GM23338 (cell line): ENCODE measurements around the gene PNPLA5. TPM values are rescaled to one million over a fixed set of nuclear protein-coding genes. Genes with fewer than 3 reads are reported as not detected.

ENCODE experiments used
- ATAC-seq: fragments of 200-7000 bp; cut with Tn5 transposase; 3 replicates; pipeline ENCODE4 v1.9.1; 2020
- DNase-seq: peaks from one replicate; pipeline ENCODE4 v3.0.0-alpha.2; 2015; ENCODE audit warnings: low spot score
- H2AFZ ChIP-seq: fragments of 200-600 bp; sonication (generic); 2 replicates; pipeline ENCODE4 v1.8.0; 2016; ENCODE audit warnings: antibody characterized with exemption, mild to moderate bottlenecking, moderate library complexity
- H3F3A ChIP-seq: fragments of 200-600 bp; sonication (generic); replicated peaks from 2 replicates; pipeline ENCODE4 v1.8.0; 2017; ENCODE audit warnings: antibody characterized with exemption, mixed run types, low read depth
- H3K27ac ChIP-seq: fragments of 200-600 bp; sonication (generic); 2 replicates; pipeline ENCODE4 v1.6.1; 2016; ENCODE audit warnings: low read depth
- H3K27me3 ChIP-seq: fragments of 200-600 bp; sonication (generic); 2 replicates; pipeline ENCODE4 v1.8.0; 2016; ENCODE audit warnings: mild to moderate bottlenecking, mixed run types, moderate library complexity; ENCODE audit not compliant: insufficient read depth
- H3K36me3 ChIP-seq: fragments of 200-600 bp; sonication (generic); 2 replicates; pipeline ENCODE4 v1.8.0; 2016; ENCODE audit warnings: mild to moderate bottlenecking; ENCODE audit not compliant: insufficient read depth
- H3K4me1 ChIP-seq: fragments of 200-600 bp; sonication (generic); 2 replicates; pipeline ENCODE4 v1.8.0; 2016; ENCODE audit warnings: mild to moderate bottlenecking, moderate library complexity; ENCODE audit not compliant: insufficient read depth
- H3K4me2 ChIP-seq: fragments of 200-600 bp; sonication (generic); 2 replicates; pipeline ENCODE4 v1.7.1; 2017; ENCODE audit warnings: mixed run types
- H3K4me3 ChIP-seq: fragments of 200-600 bp; sonication (generic); 2 replicates; pipeline ENCODE4 v1.6.1; 2016; ENCODE audit warnings: mixed run types
- H3K79me2 ChIP-seq: fragments of 200-600 bp; sonication (generic); replicated peaks from 2 replicates; pipeline ENCODE4 v1.8.0; 2017; ENCODE audit warnings: mild to moderate bottlenecking; ENCODE audit not compliant: insufficient read depth
- H3K9me2 ChIP-seq: fragments of 200-600 bp; sonication (generic); 2 replicates; pipeline ENCODE4 v1.8.0; 2017; ENCODE audit not compliant: insufficient read depth
- H4K20me1 ChIP-seq: fragments of 200-600 bp; sonication (generic); replicated peaks from 2 replicates; pipeline ENCODE4 v1.8.0; 2017; ENCODE audit warnings: mild to moderate bottlenecking; ENCODE audit not compliant: insufficient read depth
- H3K27ac Mint-ChIP-seq: 2 replicates; pipeline ENCODE4 v1.8.0; 2020; ENCODE audit warnings: inconsistent platforms, mild to moderate bottlenecking, moderate library complexity, mixed read lengths
- H3K27me3 Mint-ChIP-seq: 3 replicates; pipeline ENCODE4 v1.8.0; 2022; ENCODE audit warnings: low read depth, mild to moderate bottlenecking, moderate library complexity, mixed read lengths, inconsistent platforms; ENCODE audit not compliant: insufficient read depth, poor library complexity
- H3K36me3 Mint-ChIP-seq: 3 replicates; pipeline ENCODE4 v1.8.0; 2021; ENCODE audit warnings: low read depth, mild to moderate bottlenecking, inconsistent platforms, moderate library complexity, mixed read lengths
- H3K4me1 Mint-ChIP-seq: 3 replicates; pipeline ENCODE4 v1.8.0; 2020; ENCODE audit warnings: mild to moderate bottlenecking, inconsistent platforms, mixed read lengths
- H3K4me3 Mint-ChIP-seq: 3 replicates; pipeline ENCODE4 v1.8.0; 2021; ENCODE audit warnings: moderate library complexity, mild to moderate bottlenecking, inconsistent platforms, mixed read lengths
- H3K9me3 Mint-ChIP-seq: 3 replicates; pipeline ENCODE4 v1.8.0; 2020; ENCODE audit warnings: moderate library complexity, mild to moderate bottlenecking, inconsistent platforms, mixed read lengths
- EZH2phosphoT487 ChIP-seq: fragments of 200-600 bp; sonication (generic); IDR thresholded peaks from one replicate; pipeline ENCODE4 v1.8.1; 2018; ENCODE audit warnings: antibody characterized with exemption; ENCODE audit not compliant: unreplicated experiment
- JUNB ChIP-seq: IDR thresholded peaks from one replicate; pipeline ENCODE4 v1.6.1; 2016; ENCODE audit warnings: antibody characterized with exemption; ENCODE audit not compliant: unreplicated experiment
- NANOG ChIP-seq: IDR thresholded peaks from 2 replicates; pipeline ENCODE4 v1.6.1; 2016; ENCODE audit warnings: antibody characterized with exemption, borderline replicate concordance
- POLR2AphosphoS5 ChIP-seq: IDR thresholded peaks from 2 replicates; pipeline ENCODE4 v1.6.1; 2016; ENCODE audit warnings: antibody characterized with exemption, low read depth
- STAT1 ChIP-seq: IDR thresholded peaks from one replicate; pipeline ENCODE4 v1.6.1; 2016; ENCODE audit warnings: antibody characterized with exemption; ENCODE audit not compliant: unreplicated experiment
- ZNF114 ChIP-seq: fragments of 250-450 bp; sonication (Bioruptor Pico); IDR thresholded peaks from 2 replicates; pipeline ENCODE4 v1.5.0; 2020; ENCODE audit warnings: mild to moderate bottlenecking, moderate library complexity
- polyA plus RNA-seq: library from polyadenylated mRNA; unstranded; fragments of >200 nt; fragmentation: Nextera tagmentation; extraction: Ambion mirVana; gene quantifications from 2 replicates; pipeline ENCODE4 v1.2.1, GENCODE V29; 2016
- total RNA-seq: library from RNA; depleted of rRNA; stranded (reverse); fragments of >200 nt; shearing (Covaris generic); gene quantifications from 2 replicates; pipeline ENCODE4 v1.2.3, GENCODE V29; 2014
- TF ChIP-seq, protein P1 (sequence below): fragments of 250-450 bp; sonication (Bioruptor Pico); IDR thresholded peaks from 2 replicates; pipeline ENCODE4 v1.5.0; 2020; ENCODE audit warnings: mild to moderate bottlenecking, moderate library complexity

Gene PNPLA5
- total and polyA plus RNA-seq, 2 experiments from 2014 or later: 2.3 to 6.8 TPM

DNA sequence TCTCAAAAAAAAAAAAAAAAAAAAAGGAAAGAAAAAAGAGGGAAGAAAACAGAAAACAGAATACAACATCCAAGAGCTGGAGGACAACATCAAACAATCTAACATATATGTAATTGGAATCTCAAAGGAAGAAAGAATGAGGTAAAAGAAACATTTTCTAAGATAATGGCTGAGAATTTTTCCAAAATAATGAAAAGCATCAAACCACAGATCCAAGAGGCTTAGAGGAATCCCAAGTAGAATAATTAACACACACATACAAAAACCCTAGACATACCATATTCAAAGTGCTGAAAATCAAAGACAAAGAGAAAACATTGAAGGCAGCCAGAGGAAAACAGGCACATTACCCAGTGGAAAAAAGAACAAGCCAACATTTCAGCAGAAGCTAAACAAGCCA lies 34.4 kb downstream of the PNPLA5 start:
- Mint-ChIP-seq H3K4me1 (peaks cover 40% of the 10 kb centered on the region), H3K9me3 (peaks cover 14% of the 10 kb centered on the region), H3K36me3 (peaks cover 25% of the 10 kb centered on the region), H3K27ac (no peak overlapping the region), H3K27me3 (peaks cover 19% of the 10 kb centered on the region), H3K4me3 (no peak overlapping the region)
- no peaks in the 10 kb centered on the region for H3K9me2 ChIP-seq
- no peak overlapping the region for H3K4me3 ChIP-seq
- H3K4me1 ChIP-seq: peaks cover 21% of the 10 kb centered on the region
- H3K27ac ChIP-seq: no peak overlapping the region
- H3K27me3 ChIP-seq: no peaks in the 10 kb centered on the region
- DNase-seq (no peak), ATAC-seq (no peak)
- peaks cover 83% of the 10 kb centered on the region for H3K79me2 ChIP-seq
- no peak overlapping the region for H2AFZ ChIP-seq
- TF ChIP-seq, protein P1, sequence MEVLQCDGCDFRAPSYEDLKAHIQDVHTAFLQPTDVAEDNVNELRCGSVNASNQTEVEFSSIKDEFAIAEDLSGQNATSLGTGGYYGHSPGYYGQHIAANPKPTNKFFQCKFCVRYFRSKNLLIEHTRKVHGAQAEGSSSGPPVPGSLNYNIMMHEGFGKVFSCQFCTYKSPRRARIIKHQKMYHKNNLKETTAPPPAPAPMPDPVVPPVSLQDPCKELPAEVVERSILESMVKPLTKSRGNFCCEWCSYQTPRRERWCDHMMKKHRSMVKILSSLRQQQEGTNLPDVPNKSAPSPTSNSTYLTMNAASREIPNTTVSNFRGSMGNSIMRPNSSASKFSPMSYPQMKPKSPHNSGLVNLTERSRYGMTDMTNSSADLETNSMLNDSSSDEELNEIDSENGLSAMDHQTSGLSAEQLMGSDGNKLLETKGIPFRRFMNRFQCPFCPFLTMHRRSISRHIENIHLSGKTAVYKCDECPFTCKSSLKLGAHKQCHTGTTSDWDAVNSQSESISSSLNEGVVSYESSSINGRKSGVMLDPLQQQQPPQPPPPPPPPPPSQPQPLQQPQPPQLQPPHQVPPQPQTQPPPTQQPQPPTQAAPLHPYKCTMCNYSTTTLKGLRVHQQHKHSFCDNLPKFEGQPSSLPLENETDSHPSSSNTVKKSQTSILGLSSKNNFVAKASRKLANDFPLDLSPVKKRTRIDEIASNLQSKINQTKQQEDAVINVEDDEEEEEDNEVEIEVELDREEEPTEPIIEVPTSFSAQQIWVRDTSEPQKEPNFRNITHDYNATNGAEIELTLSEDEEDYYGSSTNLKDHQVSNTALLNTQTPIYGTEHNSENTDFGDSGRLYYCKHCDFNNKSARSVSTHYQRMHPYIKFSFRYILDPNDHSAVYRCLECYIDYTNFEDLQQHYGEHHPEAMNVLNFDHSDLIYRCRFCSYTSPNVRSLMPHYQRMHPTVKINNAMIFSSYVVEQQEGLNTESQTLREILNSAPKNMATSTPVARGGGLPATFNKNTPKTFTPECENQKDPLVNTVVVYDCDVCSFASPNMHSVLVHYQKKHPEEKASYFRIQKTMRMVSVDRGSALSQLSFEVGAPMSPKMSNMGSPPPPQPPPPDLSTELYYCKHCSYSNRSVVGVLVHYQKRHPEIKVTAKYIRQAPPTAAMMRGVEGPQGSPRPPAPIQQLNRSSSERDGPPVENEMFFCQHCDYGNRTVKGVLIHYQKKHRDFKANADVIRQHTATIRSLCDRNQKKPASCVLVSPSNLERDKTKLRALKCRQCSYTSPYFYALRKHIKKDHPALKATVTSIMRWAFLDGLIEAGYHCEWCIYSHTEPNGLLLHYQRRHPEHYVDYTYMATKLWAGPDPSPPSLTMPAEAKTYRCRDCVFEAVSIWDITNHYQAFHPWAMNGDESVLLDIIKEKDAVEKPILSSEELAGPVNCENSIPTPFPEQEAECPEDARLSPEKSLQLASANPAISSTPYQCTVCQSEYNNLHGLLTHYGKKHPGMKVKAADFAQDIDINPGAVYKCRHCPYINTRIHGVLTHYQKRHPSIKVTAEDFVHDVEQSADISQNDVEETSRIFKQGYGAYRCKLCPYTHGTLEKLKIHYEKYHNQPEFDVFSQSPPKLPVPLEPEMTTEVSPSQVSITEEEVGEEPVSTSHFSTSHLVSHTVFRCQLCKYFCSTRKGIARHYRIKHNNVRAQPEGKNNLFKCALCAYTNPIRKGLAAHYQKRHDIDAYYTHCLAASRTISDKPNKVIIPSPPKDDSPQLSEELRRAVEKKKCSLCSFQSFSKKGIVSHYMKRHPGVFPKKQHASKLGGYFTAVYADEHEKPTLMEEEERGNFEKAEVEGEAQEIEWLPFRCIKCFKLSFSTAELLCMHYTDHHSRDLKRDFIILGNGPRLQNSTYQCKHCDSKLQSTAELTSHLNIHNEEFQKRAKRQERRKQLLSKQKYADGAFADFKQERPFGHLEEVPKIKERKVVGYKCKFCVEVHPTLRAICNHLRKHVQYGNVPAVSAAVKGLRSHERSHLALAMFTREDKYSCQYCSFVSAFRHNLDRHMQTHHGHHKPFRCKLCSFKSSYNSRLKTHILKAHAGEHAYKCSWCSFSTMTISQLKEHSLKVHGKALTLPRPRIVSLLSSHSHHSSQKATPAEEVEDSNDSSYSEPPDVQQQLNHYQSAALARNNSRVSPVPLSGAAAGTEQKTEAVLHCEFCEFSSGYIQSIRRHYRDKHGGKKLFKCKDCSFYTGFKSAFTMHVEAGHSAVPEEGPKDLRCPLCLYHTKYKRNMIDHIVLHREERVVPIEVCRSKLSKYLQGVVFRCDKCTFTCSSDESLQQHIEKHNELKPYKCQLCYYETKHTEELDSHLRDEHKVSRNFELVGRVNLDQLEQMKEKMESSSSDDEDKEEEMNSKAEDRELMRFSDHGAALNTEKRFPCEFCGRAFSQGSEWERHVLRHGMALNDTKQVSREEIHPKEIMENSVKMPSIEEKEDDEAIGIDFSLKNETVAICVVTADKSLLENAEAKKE (CRISPR knock-in tag): no peak
- TF ChIP-seq POLR2AphosphoS5: no peak
- TF ChIP-seq EZH2phosphoT487: no peak
- no peak for TF ChIP-seq STAT1
- no peak for TF ChIP-seq JUNB
- no peaks in the 10 kb centered on the region; the same call in 1 of the 2 replicates for H4K20me1 ChIP-seq
- no peaks in the 10 kb centered on the region; the same call in 1 of the 2 replicates for H3K36me3 ChIP-seq
- 0 out of 2 replicates have a peak, but pooled peaks cover 4% of the 10 kb centered on the region for H3F3A ChIP-seq
- H3K4me2 ChIP-seq: no peak overlapping the region

DNA sequence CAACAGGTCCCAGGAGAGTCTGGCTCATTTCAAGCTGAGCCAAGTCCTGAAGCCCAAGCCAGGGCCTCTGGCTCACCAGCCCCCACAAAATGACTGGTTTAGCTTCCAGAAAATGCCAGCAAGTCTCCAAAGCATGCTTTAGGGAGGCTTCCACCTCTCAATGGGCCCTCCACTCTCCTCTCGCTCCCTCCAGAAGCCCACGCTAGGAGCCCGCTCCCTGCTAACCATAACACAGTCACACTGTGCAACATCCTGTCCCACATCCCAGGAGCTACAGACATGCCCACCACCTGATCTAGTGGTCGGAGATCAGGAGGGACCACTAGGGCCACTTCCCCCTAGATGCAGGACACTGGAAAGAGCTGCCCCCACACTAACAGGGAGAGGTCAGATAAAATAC lies 36.4 kb downstream of the PNPLA5 start:
- H3K79me2 ChIP-seq: peaks cover 84% of the 10 kb centered on the region
- H3K4me2 ChIP-seq: no peak overlapping the region
- H2AFZ ChIP-seq: no peak overlapping the region
- Mint-ChIP-seq H3K27me3 (peaks cover 11% of the 10 kb centered on the region), H3K36me3 (peaks cover 25% of the 10 kb centered on the region), H3K27ac (no peak overlapping the region; the same call in 1 of the 2 replicates), H3K4me1 (peaks cover 34% of the 10 kb centered on the region), H3K9me3 (peaks cover 14% of the 10 kb centered on the region), H3K4me3 (no peak overlapping the region)
- H3K36me3 ChIP-seq: no peaks in the 10 kb centered on the region; the same call in 1 of the 2 replicates
- H3K9me2 ChIP-seq: no peaks in the 10 kb centered on the region
- H3K27ac ChIP-seq: no peak overlapping the region
- H3K27me3 ChIP-seq: no peaks in the 10 kb centered on the region
- no peaks in the 10 kb centered on the region; the same call in none of the 2 replicates for H4K20me1 ChIP-seq
- H3F3A ChIP-seq: no peaks in the 10 kb centered on the region
- TF ChIP-seq ZNF114 (CRISPR knock-in tag) (no peak), NANOG (no peak), EZH2phosphoT487 (no peak)
- TF ChIP-seq, protein P1 (CRISPR knock-in tag): no peak
- H3K4me3 ChIP-seq: no peak overlapping the region
- DNase-seq (no peak), ATAC-seq (no peak)
- peaks cover 14% of the 10 kb centered on the region for H3K4me1 ChIP-seq
